Measurements from ENCODE around the gene L3MBTL2. TPM values are rescaled to one million over a fixed set of nuclear protein-coding genes. Genes with fewer than 3 reads are reported as not detected.

The L3MBTL2 gene
- total and polyA plus RNA-seq, 2 of the 13 experiments (the other 11 are each of a cell fraction or from before 2014, with no cell fraction given) = 13.8 to 33.7 TPM

- TF ChIP-seq ZNF331 (CRISPR knock-in tag; IDR thresholded peaks at IDR 0.05) (peak; percentile 51; the same call in 1 of the 2 replicates), FOXO1 (CRISPR knock-in tag; IDR thresholded peaks at IDR 0.05) (no peak), MEIS1 (CRISPR knock-in tag; IDR thresholded peaks at IDR 0.05; ENCODE audit: borderline replicate concordance) (peak; percentile 67; the same call in 1 of the 2 replicates), ZNF552 (CRISPR knock-in tag; IDR thresholded peaks at IDR 0.05; ENCODE audit: borderline replicate concordance) (peak; percentile 69; the same call in 1 of the 2 replicates), EED (CRISPR knock-in tag; IDR thresholded peaks at IDR 0.05) (no peak), JDP2 (CRISPR knock-in tag; IDR thresholded peaks at IDR 0.05; ENCODE audit: borderline replicate concordance) (no peak), SOX5 (CRISPR knock-in tag; IDR thresholded peaks at IDR 0.05; ENCODE audit: borderline replicate concordance) (no peak), SNAI1 (CRISPR knock-in tag; IDR thresholded peaks at IDR 0.05; ENCODE audit: borderline replicate concordance) (no peak), HOXA5 (CRISPR knock-in tag; IDR thresholded peaks at IDR 0.05) (no peak), SMYD3 (CRISPR knock-in tag; IDR thresholded peaks at IDR 0.05) (no peak), ZNF335 (CRISPR knock-in tag; IDR thresholded peaks at IDR 0.05) (no peak), E2F1 (CRISPR knock-in tag; IDR thresholded peaks at IDR 0.05) (no peak), NFYC (CRISPR knock-in tag; IDR thresholded peaks at IDR 0.05) (peak; percentile 69), EZH2 (conservative IDR thresholded peaks at IDR 0.05; ENCODE audit: low read depth, low read length) (no peak), RXRA (CRISPR knock-in tag; IDR thresholded peaks at IDR 0.05) (0 out of 2 replicates have a peak, but pooled peaks have one; percentile 7), ETV5 (CRISPR knock-in tag; IDR thresholded peaks at IDR 0.05; ENCODE audit: borderline replicate concordance) (0 out of 2 replicates have a peak, but pooled peaks have one; percentile 7), PHF5A (CRISPR knock-in tag; IDR thresholded peaks at IDR 0.05; ENCODE audit: low read depth, unreplicated experiment) (no peak), ZNF530 (CRISPR knock-in tag; IDR thresholded peaks at IDR 0.05; ENCODE audit: low read depth) (no peak), EHMT2 (IDR thresholded peaks at IDR 0.05; ENCODE audit: borderline replicate concordance, low read depth, low read length) (no peak), ZNF124 (CRISPR knock-in tag; IDR thresholded peaks at IDR 0.05) (no peak), TERF1 (CRISPR knock-in tag; IDR thresholded peaks at IDR 0.05) (no peak), ZNF687 (CRISPR knock-in tag; IDR thresholded peaks at IDR 0.05) (peak; percentile 94)
Measured at GRCh38 chr22:41197038-41197972, 7.8 kb upstream of the L3MBTL2 start (continued).
